GM10266 (cell line): Measurements from ENCODE around the gene C1orf35.
"Not testable (repeated sequence)": the region's sequence is repeated elsewhere in the genome, so short reads cannot be mapped to it uniquely, and the experiment has no call there.

ENCODE experiments used
- DNase-seq: peaks from one replicate; pipeline ENCODE4 v3.0.0; 2012; ENCODE audit errors: extremely low spot score
- CTCF ChIP-seq: IDR thresholded peaks from 2 replicates; pipeline ENCODE4 v1.5.1; 2012; ENCODE audit warnings: mild to moderate bottlenecking, low read depth; ENCODE audit not compliant: control insufficient read depth, insufficient read depth; ENCODE audit errors: missing control alignments

The C1orf35 gene

GRCh38 chr1:228117335-228117734, 14.2 kb upstream of the C1orf35 start:
- no peak for TF ChIP-seq CTCF
- DNase-seq, result no peak

- TF ChIP-seq CTCF, result no peak
- no peak for DNase-seq
Measured at GRCh38 chr1:228114827-228115226, 11.7 kb upstream of the C1orf35 start.

GRCh38 chr1:228112617-228113016, 9.5 kb upstream of the C1orf35 start:
- TF ChIP-seq CTCF, result no peak
- no peak for DNase-seq

GRCh38 chr1:228112167-228112566, 9.0 kb upstream of the C1orf35 start:
- no peak for TF ChIP-seq CTCF
- DNase-seq, result no peak

- DNase-seq, result not testable (repeated sequence)
Measured at GRCh38 chr1:228111315-228111714, 8.2 kb upstream of the C1orf35 start.

- TF ChIP-seq CTCF, result no peak
- no peak for DNase-seq
Measured at GRCh38 chr1:228110556-228110955, 7.4 kb upstream of the C1orf35 start.

GRCh38 chr1:228109962-228110488, 6.9 kb upstream of the C1orf35 start:
- no peak for TF ChIP-seq CTCF
- peak; percentile 16 for DNase-seq
